Activated T-cell treated with anti-CD3 and anti-CD28 coated beads for 48 hours (primary cell): ENCODE measurements around the gene GPC6.
A peak's percentile ranks its signal among the peaks of the same experiment; 100 is the strongest.
"Not testable (repeated sequence)": the region's sequence is repeated elsewhere in the genome, so short reads cannot be mapped to it uniquely, and the experiment has no call there.

Experiments
- DNase-seq: peaks from one replicate; pipeline ENCODE4 v3.0.0-alpha.2; 2020; ENCODE audit warnings: low read depth

The GPC6 gene

DNA sequence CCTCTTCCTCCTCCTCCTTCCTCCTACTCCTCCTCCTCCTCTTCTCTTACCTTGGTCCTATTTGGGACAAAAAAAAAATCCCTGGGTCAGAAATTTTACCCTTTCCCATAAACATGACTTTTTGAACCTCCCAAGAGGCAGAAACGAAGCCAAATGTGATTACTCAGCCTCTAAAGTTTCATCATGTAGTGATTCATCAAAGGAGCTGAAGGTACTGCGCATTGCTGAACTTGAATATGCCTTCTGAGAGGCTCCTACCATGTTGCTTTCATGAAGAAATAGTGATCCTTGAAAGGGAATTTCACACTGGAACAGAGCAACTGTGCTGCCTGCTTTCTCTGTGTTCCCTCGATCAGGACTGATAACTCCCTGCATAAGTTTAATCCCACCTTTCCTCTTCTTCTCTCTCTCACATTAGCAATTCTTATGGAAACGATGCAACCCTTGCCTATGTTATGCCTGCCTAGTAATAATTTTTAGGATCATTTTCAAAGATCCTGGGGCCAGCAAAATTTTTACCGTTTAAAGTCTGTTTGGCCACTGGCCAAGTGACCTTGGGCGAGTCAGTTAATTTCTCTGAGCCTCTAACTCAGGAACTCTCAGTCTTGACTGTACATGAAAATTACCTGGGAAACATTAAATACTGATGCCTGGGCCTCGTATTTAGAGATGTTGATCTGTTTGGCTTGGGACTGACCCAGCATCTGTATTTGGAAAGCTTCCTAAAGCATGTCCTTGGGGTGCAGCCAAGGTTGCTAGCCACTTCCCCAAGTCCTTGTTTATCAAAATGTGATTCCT, 1103.3 kb downstream of the GPC6 start:
- DNase-seq: no peak

DNA sequence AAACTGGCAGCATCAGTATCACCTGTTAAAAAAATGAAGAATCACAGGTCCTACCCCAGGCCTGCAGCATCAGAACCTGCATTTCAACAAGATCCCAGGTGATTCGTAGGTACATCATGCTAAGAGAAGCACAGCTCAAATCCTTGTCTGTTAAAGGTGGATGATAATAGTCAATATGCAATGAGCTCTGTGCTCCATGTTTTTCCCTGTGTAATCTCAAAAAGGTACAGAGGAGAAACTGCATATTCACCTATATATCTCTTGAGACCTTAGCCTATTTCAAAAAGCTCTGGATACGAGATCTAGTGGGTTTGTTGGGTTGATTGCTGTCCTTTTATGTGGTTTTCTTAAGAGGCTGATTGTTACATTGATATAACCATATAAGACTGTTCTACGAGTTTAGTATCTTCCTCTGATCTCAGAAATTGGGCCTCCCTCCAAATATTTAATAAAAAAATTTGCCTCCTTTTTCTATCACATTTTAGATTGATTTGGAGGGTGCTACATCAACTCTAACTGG, 1104.0 kb downstream of the GPC6 start:
- DNase-seq: no peak

DNA sequence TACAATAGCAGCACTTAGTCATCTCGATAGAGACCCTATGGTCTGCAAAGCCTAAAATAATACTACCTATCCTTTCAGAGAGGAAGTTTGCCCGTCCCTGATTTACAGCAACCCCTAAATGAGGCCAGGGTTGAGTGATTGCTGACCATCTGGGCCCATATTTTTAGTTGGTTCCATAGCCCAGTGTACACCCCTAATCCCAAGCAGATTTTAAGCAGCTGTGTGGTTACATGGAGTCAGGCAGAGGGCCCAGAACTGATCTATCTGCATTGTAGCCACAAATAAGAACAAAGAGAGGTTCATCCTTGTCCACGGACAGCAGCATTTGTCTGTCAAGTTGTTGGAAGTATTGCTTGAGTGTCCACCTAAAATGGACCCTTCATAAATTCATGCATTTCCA, 1104.7 kb downstream of the GPC6 start:
- no peak for DNase-seq

DNA sequence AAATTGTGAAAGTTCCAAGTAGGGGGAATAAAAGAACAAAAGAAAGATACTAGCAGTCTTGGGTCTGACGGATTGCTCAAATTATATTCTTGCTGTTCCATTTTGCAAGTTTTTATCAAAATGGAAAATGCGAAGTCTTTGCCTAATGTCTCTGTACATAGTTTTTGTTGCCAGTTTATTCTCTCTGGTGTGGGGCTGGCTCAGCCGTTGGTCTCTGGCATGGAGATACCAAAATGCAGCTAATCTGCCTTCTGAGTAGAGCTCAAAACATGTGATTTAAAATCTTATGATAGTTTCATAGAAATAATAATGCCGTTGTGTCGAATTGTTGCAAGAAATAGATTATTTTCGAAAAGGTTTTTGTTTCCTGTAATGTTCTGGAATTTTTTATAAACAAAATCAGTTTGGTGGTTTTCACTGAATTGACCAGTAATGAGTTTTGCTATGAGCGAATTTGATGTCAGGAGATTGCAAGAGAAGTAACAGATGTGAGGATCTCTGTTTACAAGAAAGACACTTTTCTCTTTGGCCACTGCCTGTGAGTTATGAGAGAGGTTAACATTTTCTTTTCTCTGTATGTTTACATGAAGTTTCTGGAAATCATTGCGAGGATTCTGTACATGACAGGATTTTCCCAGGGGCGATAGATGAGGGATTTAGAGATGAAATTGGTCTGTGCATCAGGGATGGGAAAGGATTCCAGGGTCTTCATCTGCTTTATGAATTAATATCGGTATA, 1105.9 kb downstream of the GPC6 start:
- no peak for DNase-seq

DNA sequence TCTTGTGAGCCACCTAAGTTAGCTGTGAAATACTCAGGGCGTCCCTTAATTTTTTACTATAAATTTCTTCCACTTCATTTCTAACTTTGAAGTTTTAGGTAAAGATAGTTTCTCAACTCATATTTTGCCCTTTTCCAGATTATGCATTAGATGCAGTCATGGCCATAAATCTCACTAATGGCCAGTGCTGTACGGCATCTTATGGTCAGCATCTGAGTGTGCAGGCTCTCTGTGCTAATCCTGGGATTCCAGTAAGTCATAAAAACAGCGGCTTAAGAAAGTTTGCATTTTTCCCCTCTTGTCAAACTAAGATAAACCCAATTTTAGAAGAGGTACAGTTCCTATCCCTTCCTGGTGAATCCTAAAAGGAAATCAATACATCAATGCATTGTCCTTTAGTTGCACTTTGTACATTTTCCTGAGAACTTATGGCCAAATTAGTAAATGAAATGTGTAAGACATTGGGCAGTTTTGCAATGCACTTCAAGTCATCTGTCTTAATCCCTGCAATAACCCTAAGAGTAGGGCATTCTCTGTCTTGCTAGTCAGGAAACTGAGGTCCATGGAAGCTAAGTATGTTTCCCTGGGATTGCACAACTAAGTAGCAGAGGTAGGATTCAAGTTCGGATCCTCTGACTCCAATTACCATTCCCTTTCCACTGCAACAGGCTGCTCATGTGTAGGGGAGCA, 1106.7 kb downstream of the GPC6 start:
- no peak for DNase-seq

DNA sequence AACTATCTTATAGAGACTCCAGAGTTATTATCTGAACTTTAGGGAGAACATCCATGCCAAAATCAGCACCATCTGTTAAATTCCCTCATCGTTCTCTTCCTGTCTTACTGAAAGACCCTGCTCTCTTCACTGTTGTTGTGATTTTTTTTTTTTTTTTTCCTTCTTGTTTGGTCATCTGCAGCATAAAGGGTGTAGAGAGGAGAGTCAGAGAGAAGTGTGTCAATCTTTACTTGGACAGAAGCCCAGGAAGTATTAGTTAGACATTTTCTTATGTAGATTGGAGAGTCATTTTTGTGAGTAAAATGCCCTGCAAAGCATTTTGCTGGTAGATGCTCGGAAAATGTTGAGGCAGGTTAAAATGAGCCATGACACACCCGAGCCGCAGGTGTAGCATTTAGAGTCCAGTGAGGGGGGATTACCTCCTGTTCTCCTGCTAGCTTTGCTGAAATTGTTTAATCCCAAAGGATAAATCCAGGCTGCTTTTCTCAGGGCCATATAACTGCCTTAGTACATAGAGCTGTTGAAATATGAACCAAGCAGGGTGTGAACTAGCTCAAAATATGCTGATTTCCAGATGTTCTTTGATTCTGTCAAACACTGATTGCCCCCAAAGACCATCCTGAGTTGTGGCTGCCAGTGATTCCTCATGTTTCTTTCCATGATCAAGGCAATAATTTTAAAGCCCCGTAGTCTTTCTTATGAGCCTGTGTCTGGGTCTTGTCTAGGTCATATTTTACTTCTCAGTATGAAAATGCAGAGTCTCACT, 1109.3 kb downstream of the GPC6 start:
- DNase-seq: no peak

DNA sequence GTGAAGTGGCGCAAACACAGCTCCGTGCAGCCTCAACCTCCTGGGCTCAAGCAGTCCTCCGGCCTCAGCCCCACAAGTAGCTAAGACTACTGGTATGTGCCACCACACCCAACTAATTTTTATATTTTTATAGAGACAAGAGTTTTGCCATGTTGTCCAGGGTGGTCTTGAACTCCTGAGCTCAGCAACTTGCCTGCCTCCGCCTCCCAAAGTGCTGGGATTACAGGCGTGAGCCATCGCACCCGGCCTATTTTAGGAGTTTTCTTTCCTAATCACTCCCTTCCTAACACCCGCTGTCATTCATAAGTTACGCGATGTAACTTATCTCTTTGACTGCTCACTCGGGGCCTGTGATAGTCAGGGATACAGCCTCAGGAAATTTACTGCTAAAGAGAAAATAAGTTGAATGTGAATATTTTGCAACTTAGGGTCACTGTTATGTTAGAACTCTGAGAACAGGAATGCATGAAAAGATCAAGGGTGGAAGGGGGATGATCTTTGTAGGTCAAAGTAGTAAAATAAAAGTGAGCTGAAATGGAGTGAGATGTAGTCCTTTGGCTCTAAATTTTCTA, 1112.6 kb downstream of the GPC6 start:
- DNase-seq: no peak

DNA sequence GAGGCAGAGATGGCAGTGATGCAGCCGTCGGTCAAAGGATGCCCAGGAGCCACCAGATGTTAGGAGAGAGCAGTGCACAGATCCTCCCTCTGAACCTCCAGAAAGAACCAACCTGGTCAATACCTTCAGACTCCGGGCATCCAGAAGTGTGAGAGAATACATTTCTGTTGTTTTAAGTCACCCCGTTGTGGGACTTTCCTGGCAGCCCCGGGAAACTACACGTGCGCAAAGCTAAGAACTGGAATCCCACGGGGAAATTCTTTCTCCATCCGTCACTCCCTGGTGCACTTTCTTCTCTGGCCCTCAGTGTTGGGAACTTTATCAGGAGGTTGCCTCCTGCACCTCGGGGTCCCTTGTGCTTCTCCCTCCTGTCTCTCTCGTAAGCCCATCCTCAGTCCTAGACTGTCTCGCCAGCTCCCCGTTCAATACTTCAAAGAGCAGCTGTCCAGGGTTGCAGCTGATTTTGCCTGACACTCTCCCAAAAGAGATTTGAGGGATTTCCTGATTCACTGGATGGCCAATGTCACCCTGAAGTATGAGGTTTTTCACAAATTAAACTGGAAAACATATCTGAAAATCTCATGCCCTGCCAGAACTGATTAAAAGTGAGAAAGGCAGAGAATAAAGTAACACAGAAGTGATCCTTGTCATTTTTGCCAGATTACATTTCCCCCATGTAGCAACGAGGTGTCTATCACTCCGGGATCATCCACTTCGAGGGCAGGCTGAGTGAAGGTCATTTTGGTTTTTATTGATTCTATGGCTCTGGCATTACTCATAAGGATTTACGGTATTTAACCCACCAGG, 1116.0 kb downstream of the GPC6 start:
- DNase-seq: no peak

DNA sequence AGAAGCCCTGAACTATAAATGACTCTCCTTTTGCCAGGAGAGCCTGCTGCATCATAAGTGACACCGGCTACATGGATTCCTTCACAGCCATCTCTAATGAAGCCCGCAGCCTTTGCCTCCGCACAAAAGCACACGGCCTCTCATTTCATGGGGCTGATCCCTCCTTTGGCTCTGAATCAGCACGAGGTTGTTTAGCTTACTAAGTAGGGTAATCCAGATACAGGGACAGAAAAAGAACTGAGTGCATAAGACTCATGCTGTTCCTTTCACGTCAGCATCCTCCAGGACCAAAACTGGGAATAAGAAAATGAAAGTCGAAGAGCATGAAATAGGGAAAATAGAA, 1116.6 kb downstream of the GPC6 start:
- DNase-seq: no peak

DNA sequence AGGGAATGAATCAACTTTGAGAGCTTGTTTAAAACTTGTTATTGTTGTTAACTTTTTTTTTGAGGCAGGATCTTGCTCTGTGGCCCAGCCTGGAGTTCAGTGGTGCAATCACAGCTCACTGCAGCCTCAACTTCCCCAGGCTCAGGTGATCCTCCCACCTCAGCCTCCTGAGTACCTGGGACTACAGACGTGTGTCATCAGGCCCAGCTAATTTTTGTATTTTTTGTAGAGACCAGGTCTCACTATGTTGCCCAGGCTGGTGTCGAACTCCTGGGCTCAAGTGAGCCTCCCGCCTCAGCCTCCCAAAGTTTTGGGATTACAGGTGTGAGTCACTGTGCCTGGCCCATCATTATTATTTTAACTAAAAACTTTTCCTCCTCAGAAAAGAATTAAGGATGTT, 1117.1 kb downstream of the GPC6 start:
- not testable (repeated sequence) for DNase-seq

DNA sequence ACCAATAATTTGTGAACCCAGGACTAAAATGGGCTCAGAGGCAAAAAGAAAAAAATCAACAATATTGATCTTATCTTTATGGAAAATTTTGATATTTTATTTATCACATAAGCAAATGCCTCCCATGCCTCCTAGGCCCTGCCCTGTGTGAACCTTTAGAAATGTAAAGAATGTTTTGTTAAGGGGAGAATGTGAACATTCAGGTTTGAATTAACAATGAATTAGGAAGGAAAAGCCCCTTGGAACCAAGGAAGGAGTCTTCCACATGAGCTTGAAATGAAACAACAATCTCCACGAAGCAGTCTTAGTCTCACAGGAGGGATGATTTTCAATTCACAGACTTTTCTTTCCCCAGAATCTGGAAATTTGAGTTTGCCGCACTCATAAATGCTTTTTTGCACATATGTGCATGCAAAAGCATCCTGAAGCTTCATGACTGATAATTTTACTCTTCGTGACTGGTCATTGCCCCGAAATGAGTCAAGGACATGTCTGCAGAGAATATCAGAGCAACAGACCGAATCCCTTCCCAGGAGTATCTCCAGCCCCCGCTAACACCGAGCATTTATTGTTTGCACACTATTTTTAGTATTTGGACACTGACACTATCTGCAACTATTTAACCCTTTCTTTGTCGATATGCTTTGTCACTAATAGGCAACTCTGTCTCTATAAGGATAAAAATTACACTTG, 1117.7 kb downstream of the GPC6 start:
- DNase-seq: no peak

DNA sequence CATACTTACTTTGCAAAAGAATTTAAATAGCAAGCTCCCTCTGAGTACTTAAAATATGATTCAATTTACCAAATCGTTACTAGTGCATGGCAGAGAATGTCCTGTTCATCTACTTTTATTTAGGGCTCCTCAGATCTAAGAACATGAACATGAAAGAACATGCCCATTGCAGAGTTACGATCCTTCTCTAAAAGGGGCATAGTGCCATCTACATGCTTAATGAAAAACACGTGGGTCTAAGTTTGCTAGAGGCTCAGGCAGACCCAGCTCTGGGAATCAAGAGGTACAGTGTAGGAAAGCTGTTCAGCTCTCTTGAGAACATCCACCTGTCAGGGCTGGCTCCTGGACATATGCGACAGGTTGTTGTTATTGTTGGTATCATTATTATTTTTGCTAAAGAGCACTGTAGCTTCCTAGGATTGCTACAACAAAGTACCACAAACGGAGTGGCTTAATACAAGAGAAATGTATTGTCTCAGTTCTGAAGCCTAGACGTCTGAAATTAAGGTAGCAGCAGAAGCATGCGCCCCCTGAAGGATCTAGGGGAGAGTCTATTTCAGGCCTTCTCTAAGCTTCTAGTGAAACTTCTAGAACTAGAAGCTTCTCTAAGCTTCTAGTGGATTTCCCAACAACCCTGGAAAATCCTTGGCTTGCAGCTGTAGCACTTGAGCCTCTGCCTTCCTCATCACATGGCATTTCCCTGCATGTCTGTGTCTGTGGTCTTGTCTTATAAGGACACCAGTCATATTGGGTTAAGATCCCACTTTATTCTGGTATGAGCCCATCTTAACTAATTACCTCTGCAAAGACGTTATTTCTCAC, 1119.0 kb downstream of the GPC6 start:
- no peak for DNase-seq

DNA sequence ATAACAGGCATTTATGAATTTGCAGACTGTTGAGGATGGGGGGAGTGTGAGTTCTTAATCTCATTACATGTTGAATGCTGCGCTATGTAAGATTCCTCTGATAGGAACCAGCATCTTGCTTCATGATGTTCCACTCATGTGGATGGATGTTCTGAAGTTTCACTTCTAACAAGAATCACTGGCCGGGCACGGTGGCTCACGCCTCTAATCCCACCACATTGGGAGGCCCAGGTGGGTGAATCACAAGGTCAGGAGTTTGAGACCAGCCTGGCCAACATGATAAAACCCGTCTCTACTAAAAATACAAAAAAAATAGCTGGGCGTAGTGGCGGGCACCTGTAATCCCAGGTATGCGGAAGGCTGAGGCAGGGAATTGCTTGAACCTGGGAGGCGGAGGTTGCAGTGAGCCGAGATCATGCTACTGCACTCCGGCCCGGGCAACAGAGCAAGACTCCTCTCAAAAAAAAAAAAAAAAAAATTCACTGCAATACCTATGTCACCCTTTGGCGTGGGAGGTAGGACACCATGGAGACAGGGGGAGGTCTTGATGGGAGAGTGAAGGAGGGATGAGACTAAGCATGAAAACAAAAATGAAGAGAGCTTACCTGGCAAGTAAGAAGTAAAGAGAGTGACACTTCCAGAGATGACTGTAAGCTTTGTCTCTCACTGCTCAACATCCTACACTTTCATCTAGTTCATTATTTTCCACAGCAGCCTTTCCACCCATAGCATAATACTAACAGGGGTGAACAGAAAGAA, 1119.8 kb downstream of the GPC6 start:
- peak; percentile 17 for DNase-seq

DNA sequence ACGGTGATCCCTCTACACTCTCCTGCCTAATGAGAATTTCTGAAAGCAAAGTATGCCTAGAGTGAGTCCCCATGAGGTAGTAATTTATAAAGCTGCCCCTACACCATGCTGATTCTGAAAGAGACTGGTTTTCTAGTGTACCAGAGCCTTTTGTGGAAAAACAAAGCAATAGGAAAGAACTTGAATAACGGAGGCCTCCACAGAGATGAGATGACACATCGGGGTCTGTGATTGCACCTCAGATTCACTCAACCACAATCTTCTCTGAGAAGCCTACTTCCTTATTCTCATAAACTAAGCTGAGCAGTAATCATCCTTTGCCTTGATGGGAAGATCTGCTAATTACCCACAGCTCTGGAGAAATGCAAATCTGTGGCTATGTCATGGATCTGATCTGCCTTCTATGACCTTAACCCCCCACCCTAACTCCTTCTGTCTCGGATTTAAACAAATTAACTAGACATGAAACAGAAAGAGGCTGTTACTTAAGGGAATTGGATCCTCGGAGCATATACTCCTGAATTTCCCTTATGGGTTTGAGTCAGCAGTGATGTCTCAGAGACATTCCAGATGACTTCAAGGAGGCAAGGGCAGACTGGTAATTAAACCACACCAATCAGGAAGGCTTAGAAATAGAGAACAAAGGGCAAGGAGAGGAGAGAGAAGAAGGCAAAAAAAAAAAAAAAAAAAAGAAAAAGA, 1124.8 kb downstream of the GPC6 start:
- peak; percentile 14 for DNase-seq

DNA sequence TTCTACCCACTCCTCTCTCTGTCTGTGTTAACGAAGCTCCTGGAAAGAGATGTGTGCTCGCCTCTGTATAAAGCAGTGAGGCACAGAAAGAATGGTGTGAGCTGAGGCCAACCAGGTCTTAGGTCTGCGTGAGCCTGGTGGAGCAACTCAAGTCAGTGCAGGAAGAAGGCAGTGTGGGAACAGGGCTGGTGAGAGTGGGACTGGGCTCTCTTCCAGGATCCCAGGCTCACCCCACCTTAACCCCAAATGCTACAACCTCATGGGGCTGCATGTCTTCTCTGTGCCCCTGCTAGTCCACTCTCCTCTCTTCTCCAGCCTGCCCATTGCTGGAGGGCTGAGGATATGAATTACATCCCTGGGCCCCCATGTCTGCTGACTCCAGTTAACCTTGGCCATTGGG, 1125.5 kb downstream of the GPC6 start:
- DNase-seq: no peak

DNA sequence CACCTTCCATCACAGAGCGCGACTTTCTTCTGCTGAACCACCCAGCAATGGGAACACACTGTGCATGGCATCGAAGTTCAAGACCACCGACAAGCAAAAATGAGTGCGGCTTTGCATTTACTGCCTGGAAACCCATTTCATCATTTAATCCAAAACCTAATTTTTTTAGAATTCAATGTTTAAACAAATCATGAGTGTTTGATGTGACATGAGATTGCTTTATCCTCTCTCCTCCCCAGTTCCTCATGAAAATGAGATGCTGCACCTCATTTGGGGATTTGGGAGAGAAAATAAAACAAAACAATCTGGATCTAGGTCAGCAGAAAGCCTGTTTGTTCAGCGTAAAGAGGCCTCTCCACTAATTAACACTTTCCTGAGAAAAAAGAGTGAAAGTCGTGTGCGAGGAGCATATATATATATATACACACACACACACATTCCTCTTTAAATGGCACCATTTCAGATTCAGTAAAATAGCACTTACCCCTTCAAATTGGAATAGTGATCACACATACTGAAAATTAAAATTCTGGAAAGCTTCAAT, 1126.6 kb downstream of the GPC6 start:
- DNase-seq: no peak

DNA sequence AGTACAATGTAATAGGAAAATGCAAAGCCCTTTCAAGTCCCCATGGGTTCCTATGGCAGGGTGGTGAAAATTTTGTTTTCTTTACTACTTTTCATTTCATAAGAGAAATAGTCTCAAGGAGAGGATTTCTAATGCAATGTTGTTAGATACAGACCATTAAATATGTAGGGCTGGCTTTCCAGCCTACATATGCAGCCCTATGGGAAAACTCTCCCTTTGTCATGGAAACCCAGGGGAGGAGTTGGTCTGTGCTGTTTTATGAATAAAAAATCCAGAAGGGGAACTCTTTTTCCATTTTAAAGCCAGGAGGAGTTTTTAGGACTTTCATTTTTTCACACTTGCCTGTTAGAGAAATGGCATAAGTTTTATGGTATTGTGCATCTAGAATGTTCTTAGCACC, 1133.3 kb downstream of the GPC6 start:
- DNase-seq: no peak

DNA sequence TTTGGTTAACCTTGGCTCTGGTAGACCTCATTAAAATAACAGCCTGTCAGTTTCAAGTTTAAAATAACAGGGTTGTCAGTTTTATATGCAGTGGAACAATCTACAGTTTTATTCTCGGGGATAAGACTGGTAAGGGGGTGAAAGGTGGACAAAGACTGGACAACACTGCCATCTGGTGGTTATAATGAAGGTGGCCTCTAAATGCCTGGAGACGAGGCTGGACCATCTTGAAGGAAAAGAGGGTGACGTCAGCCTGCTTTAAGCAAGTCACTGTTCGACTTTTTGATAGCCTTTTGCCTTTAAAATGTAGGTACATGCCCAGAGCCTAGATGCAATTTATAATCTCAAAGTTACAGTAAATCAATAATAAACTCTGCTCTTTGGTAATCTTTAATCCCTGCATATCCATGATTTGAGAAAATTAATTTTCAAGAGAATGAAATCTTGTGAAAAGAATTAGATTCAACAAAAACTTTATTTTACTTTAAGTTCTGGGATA, 1135.9 kb downstream of the GPC6 start:
- DNase-seq: peak; percentile 38
